ENCODE results near the gene UGT1A4. TPM values are rescaled to one million over a fixed set of nuclear protein-coding genes. Genes with fewer than 3 reads are reported as not detected.

UGT1A4 gene
- total RNA-seq, 1 donor from 2014 or later, result not detected

DNA sequence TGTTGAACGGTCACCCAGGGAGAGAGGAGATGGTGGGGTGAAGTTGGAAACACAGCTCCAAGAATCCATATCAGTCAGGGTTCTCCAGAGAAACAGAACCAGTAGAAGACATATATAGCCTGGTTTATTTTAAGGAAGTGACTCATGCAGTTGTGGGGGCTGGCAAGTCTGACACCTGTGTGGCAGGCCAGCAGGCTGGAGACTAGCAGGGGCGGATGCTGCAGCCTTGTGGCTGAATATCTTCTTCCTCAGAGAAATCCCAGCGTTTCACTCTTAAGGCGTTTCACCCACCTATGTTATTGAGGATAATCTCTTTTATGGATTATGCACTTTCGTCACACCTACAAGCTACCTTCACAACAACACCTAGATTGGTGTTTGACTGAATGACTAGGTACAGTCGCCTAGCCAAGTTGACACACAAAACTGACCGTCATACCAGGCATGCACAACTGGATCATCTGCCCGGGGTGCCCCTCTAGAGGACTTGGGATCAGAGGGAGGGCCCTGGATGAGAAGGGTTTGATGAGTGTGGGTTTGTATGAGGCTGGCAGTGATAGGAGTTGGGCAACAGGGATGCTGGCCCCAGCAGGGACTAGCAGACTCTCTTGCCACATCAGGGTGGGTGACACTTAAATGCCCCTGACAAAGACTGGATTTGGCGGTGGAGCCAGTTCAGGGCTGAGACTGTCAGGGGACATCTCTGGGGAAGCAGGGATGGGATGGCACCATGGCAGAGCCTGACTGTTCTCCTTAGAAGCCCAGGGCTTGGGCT is 83.0 kb downstream of the UGT1A4 start:
- peaks cover 25% of the 10 kb centered on the region for H3K27me3 Mint-ChIP-seq (ENCODE audit: low read depth)
- H3K27ac Mint-ChIP-seq (ENCODE audit: unreplicated experiment), result no peak overlapping the region
- H3K4me1 Mint-ChIP-seq (ENCODE audit: low read depth), result peaks cover 4% of the 10 kb centered on the region
- H3K36me3 Mint-ChIP-seq (ENCODE audit: low read depth), result peaks cover 2% of the 10 kb centered on the region
- DNase-seq (ENCODE audit: low spot score), result no peak
- H3K9me3 Mint-ChIP-seq (ENCODE audit: low read depth), result peaks cover 5% of the 10 kb centered on the region
- no peak overlapping the region for H3K4me3 Mint-ChIP-seq (ENCODE audit: unreplicated experiment)
- TF ChIP-seq, protein P1, sequence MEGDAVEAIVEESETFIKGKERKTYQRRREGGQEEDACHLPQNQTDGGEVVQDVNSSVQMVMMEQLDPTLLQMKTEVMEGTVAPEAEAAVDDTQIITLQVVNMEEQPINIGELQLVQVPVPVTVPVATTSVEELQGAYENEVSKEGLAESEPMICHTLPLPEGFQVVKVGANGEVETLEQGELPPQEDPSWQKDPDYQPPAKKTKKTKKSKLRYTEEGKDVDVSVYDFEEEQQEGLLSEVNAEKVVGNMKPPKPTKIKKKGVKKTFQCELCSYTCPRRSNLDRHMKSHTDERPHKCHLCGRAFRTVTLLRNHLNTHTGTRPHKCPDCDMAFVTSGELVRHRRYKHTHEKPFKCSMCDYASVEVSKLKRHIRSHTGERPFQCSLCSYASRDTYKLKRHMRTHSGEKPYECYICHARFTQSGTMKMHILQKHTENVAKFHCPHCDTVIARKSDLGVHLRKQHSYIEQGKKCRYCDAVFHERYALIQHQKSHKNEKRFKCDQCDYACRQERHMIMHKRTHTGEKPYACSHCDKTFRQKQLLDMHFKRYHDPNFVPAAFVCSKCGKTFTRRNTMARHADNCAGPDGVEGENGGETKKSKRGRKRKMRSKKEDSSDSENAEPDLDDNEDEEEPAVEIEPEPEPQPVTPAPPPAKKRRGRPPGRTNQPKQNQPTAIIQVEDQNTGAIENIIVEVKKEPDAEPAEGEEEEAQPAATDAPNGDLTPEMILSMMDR (IDR thresholded peaks at IDR 0.05), result no peak

DNA sequence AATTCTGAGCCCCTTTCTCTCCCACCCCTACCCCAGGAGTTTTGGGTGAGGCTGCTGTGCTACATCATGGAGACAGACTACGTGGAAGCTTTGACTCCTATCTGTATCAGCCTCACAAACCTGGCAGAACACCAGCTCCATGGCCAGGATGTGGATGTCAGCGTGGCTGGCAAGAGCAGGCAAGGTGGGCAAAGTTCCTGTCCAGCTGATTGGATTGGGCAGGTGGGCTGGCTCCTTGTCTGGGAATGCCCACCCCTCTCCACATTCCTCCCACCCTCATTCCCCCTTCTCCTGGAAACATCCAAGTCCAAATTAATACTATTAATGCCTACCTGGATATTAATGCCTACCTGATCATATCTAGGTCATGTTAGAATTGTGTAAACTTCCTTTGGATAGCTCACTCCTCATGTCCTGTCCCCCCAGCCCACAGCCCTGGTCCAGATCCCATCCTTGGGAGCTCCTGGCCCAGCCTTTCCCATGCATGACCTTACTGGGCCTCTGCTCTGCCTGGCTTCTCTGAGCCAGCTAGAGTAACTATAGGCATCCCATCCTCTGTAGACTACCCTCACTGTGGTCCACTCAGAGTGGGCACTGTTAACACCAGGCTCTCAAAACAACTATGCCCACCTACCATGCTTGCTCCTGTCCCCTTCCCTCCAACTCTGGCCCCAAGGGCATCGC is 83.7 kb downstream of the UGT1A4 start:
- Mint-ChIP-seq H3K9me3 (ENCODE audit: low read depth) (peaks cover 5% of the 10 kb centered on the region), H3K4me1 (ENCODE audit: low read depth) (peaks cover 4% of the 10 kb centered on the region), H3K27ac (ENCODE audit: unreplicated experiment) (no peak overlapping the region), H3K27me3 (ENCODE audit: low read depth) (peaks cover 25% of the 10 kb centered on the region), H3K36me3 (ENCODE audit: low read depth) (peaks cover 2% of the 10 kb centered on the region), H3K4me3 (ENCODE audit: unreplicated experiment) (no peak overlapping the region)
- TF ChIP-seq, protein P1 (IDR thresholded peaks at IDR 0.05), result no peak
- DNase-seq (ENCODE audit: low spot score), result no peak

DNA sequence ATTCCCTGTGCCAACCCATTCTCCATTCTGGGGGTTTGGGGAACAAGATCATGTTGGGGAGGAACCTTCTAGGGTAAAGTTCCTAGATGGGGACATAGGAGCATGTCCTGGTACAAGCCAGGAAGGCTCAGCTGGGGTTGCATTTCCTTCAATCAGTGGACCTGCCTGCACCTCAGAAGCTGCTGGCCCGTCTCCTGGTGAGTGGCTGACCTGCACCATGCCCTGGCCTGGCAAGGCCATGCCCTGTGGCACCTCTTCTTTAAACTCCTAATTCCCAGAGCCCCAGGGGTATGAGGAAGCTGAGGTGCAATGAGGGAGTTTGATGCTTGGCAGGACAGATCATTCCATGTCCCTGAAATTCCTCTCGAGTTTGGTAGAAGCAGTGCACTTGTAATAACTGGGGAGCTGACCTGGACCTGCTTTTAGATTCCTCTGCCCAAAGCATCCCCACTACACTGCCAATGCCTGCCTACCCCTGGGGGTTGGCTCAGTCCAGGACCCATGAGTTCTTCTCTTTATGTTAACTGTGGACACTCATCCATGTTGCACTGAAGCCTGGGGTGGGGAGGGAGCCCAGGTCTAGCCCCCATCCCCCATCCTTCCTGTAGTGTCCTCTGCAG is 84.9 kb downstream of the UGT1A4 start:
- Mint-ChIP-seq H3K27ac (ENCODE audit: unreplicated experiment) (no peak overlapping the region), H3K27me3 (ENCODE audit: low read depth) (peaks cover 23% of the 10 kb centered on the region), H3K9me3 (ENCODE audit: low read depth) (peaks cover 5% of the 10 kb centered on the region), H3K4me3 (ENCODE audit: unreplicated experiment) (no peak overlapping the region), H3K4me1 (ENCODE audit: low read depth) (peaks cover 4% of the 10 kb centered on the region), H3K36me3 (ENCODE audit: low read depth) (peaks cover 2% of the 10 kb centered on the region)
- TF ChIP-seq, protein P1 (IDR thresholded peaks at IDR 0.05), result no peak
- DNase-seq (ENCODE audit: low spot score), result no peak

DNA sequence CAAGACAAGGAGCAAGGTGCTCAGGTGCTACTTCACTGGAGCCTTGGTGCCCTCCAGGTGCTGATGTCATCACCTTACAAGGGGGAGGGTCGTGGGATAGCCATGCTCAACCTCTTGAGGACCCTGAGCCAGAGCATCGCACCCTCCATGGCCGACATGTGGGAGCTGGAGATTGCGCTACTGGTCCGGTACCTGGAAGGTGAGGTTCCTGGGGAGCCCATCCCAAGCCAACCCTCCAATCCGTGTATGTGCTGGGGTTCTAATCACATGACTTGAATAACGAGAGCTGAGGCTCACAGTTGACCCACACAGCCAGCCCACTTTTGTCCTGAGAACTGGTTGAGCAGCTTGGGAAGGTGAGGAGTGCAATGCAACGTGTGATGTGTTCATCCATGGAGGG is 85.5 kb downstream of the UGT1A4 start:
- DNase-seq (ENCODE audit: low spot score), result no peak
- Mint-ChIP-seq H3K36me3 (ENCODE audit: low read depth) (peaks cover 2% of the 10 kb centered on the region), H3K4me3 (ENCODE audit: unreplicated experiment) (no peak overlapping the region), H3K9me3 (ENCODE audit: low read depth) (peaks cover 5% of the 10 kb centered on the region), H3K4me1 (ENCODE audit: low read depth) (peaks cover 4% of the 10 kb centered on the region), H3K27me3 (ENCODE audit: low read depth) (peaks cover 26% of the 10 kb centered on the region), H3K27ac (ENCODE audit: unreplicated experiment) (no peak overlapping the region)
- TF ChIP-seq, protein P1 (IDR thresholded peaks at IDR 0.05), result no peak

DNA sequence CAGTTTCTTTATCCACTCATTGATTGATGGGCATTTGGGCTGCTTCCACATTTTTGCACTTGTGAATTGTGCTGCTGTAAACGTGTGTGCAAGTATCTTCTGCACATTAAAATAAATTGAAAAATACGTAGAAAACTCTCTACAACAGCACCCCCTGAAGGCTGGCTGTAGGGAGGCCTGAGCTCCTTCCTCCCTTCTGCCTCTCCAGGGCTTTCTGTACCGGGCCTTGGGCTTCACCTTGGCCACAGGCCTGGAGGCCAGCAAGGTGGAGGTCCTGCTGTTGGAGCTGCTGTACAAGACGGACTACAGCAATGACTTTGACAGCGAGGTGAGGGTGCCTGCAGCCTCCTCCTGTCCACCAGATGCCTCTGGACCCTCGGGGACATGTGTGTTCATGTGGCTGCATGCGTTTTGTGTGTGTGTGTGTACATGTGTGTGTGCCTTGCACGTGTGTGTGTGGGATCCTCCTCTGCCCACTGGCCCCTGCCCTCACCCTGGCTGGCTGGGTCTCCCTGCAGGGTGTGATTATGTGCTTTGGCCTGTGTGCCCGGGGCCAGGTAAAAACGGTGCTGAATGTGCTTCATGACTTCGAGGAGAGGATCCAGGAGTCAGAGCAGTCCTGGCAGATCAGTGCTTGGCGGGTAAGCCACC is 88.8 kb downstream of the UGT1A4 start:
- H3K36me3 Mint-ChIP-seq (ENCODE audit: low read depth), result no peaks in the 10 kb centered on the region
- no peaks in the 10 kb centered on the region for H3K9me3 Mint-ChIP-seq (ENCODE audit: low read depth)
- no peaks in the 10 kb centered on the region for H3K4me1 Mint-ChIP-seq (ENCODE audit: low read depth)
- H3K4me3 Mint-ChIP-seq (ENCODE audit: unreplicated experiment), result no peak overlapping the region
- H3K27ac Mint-ChIP-seq (ENCODE audit: unreplicated experiment), result no peak overlapping the region
- TF ChIP-seq, protein P1 (IDR thresholded peaks at IDR 0.05), result no peak
- H3K27me3 Mint-ChIP-seq (ENCODE audit: low read depth), result peaks cover 32% of the 10 kb centered on the region
- peak; percentile 75 for DNase-seq (ENCODE audit: low spot score)
